Measurements from ENCODE around the gene PLXND1.

The PLXND1 gene

DNA sequence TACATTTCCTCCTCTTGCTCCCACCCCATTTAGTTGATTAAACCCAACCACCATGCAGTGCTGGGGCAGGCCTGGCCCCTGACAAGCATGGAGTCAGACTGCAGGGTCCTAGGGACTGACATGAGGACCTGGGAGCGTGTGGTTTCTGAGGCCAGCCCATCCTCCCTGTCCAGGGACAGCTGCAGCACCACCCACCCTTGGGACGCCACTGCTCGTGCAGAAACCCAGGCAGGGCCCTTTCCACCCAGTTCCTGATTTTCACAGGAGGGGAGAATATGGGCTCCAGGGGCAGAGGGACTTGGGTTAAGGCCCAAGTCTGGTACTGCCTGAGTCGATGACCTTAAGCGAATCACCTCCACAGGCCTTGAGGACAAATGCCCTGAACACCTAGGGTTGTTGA lies 23.7 kb downstream of the PLXND1 start:
- DNase-seq = no peak

DNA sequence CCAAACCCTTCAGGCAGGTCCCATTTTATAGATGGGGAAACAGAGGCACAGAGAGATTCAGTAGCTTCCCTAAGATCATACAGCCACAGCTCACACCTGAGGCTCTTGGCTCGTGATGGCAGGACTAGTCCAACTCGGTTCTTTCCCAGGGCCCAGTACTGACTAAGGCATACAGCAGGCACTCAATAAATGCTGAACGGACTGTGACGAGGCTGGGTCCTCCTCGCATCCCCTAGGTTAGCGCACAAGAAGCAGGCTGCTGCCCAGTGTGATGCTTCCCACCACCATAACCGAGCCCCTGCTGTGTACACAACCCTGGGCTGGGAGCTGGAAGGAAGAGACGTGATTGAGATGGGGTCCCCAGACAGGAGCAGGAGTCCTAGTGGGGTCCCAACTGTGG lies 24.9 kb downstream of the PLXND1 start:
- DNase-seq = no peak

DNA sequence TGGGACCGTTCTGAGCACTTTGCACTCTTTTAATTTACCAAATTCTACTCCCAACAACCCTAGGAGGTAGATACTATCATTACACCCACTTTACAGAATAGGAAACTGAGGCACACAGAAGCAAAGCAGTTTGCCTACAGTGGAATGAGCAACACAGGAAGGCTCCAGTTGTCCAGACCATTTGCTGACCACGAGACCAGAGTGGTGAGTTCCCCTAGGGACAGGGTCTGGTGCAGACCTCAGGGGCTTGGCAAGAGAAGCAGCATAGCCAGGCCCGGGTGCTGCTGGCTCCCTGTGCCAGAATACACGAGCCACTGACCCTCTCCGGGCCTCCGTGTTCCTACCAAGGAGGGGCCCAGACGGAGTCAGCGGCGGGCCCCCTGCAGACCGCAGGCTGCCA lies 26.5 kb downstream of the PLXND1 start:
- DNase-seq = no peak

DNA sequence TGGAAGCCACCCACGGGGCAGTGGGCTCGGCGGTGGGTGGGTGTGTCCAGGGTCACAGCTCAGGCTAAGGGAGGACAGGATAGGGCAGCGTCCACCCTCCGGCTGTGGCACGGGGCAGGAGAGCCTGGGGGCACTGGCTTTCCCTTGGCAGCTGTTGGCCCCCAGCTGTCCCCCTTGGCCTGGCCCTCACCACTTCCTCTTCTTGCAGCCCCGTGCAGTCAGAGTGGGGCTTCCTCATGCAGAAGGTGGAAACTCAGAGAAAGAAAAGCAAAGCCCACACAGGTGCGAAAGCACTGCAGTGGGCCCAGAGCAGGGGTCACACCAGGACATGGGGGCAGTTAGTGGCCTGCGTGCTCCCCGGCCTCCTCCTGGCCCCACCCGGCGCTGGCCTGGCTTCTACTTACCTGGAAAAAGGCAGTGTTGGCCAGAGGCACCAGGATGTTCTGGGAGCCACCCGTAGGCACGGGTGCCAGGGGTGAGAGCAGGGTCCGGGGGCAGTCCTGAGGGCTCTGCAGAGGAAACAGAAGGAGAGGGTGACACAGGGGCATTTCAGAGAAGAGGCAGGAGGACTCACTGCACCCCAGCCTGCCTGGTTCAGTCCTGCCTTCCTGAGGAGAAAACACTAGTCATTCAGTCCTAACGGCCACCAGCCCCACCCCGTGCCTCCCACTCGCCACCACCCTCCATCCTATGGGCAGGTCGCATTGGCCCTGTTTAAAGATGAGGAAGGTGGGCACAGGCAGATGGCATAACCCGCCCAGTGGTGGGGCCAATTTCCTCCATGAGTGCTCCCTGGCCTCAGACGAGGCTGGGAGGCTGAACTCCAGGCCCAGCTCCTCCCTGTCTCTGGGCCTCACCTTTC lies 28.3 kb downstream of the PLXND1 start:
- DNase-seq = no peak

DNA sequence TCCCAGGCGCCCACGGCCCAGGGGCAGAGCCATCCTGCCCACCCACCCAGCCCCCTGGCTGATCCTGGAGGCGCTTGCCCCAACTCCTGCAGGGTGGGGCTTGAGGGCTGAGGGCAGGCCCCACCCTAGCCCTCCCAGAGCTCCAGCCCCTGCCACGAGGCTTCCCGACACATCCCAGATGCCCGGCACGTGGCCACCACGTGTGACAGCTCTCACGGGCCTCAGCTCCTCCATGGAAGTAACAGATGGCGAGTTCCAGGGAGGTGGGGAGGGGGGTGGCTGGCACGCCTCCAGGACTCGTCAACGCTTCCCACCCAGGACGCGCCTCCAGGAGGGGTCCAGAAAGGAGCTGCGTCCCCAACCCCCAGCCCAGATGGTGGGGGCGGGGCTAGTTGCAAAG lies 29.1 kb downstream of the PLXND1 start:
- no peak for DNase-seq

DNA sequence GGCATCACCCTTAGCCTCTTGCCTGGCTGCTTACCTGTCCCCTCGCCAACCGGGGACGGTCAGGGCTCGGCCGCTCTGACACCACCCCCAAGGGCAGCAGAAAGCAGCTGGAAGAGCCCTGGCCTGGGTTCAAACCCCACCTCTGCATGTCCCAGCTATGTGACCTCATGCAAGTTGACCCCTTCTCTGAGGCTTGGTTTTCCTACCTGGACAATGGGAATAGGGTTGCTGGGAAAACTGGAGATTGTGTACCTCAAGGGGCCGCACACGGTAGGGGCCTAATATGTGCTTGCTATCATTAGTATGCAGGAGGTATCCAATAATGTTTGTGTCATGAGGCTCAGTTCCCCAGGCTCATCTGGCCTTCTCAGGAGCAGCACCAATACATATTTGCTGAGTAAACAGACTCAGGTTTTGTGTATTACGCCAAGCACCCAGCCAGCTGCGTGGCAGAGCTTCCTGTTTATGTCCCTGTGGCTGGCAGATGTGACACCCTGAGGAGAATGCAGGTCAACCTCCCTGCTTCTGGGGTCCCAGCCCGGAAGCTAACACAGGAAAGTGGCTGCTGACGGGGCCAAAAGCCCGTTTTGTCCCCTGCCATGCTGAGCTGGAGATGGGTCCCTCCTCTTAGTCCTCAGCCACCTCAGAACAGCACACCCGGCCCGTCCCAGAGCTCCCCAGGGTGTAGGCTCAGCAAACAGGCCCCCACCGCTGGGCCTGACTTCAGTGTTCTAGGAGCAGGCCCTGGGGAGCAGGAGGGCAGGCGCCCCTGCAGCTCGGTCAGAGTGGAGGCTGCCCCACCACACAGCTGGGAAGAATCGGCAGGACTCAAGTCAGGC lies 29.7 kb downstream of the PLXND1 start:
- no peak for DNase-seq

DNA sequence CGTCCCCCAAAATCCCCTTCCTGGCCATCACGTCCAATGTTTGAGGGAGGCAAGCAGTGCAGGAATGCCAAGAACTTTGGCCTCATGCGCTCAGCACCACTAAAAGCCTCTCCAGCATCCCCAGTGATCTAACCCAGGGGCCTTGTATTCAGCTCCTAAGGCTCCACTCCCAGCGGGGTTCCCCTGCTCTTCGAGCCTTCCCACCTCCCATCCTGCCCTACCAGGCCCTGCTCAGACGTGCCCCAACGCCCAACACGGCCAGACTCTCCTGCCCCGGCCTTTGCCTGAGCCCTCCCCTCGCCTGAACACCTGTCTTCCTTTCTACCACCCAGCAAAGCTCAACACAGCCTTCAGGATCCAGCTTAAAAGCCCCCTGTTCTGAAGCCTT lies 30.5 kb downstream of the PLXND1 start:
- no peak for DNase-seq

DNA sequence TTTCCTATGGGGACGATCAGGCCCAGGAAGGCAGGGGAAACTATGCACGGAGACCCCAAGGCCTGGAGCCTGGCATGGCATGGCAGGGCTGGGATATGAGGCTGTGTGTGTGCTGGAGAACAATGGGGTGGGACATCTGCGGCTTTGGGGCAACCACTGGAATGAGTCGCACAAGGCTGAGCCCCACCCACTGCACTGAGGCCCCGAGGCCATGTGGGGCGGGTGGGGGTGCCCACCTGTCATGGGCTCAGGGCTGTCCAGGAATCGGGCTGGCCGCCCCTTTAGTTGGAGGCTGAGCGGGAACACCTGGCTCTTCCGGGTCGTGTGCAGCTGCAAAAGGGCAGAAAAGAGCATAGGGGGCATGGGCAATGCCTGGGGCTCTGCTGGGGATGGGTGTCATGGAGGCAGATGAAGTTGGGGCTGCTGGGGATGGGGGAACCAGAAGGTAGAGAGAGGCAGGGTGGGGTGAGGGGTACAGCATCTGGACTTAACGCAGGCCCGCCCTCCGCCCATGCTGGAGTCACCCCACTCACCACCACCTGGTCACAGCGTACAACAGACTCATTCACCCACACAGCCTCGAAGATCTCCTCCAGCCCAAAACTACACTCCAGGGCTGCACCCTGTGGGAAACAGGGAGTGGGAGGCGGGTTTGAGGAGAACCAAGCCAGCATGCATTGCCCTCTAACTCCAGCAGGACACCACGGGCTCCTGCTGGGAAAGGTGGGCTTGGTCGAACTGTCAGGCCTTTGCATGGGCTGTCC lies 31.1 kb downstream of the PLXND1 start:
- no peak for DNase-seq

DNA sequence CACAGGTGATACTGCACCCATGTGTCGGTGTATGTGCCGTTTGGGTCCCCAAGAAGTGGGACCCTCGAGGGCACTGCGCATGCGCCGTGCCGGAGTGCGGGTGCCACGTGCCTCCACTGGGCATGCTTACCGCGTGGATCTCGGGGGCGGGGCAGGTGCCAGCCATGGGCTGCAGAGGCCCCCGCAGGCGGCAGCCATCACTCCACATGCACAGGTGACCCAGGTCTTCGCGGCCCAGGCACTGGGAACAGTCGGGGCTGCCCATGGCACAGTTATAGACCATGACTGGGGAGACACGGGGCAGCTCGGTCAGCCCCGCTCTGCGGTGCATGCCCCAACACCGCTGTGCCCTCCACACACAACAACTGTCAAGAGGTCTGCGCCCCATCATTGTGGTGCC lies 32.3 kb downstream of the PLXND1 start:
- no peak for DNase-seq

DNA sequence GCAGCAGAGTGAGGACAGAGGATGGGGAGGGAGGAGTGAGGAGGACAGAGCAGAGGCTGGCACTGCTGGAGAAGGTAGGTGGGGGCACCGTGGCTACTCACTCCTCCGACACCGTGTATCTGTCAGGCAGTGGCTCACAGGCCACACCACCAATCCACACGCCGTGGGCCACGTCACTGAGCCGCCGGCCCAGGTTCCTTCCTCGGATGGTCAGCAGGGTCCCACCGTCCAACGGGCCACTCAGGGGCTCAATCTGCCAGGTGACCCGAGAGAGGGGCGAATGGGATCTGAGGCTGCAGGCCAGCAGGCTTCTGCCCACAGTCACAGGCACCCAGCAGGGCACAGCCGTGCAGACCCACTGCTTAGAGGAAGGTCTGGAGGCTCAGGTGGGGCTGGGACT lies 33.0 kb downstream of the PLXND1 start:
- DNase-seq = no peak

DNA sequence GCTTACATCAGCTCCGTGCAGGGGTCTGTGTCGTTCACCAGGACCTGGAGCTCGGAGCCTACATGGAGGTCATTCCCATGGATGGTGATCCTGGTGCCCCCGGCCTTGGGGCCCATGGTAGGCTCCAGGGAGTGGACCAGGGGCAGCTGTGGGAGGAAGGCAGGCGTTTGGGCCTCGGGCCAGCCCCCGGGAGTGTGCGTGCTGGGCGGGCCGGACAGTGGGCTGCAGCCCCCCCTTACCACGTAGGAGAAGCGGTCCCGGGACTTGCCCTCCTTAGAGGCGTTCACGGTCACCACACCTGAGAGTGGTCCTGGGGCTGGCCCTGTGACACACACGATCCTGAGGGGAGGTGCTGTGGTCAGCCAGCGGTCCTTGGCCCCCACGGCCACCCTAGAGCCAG lies 33.9 kb downstream of the PLXND1 start:
- no peak for DNase-seq

DNA sequence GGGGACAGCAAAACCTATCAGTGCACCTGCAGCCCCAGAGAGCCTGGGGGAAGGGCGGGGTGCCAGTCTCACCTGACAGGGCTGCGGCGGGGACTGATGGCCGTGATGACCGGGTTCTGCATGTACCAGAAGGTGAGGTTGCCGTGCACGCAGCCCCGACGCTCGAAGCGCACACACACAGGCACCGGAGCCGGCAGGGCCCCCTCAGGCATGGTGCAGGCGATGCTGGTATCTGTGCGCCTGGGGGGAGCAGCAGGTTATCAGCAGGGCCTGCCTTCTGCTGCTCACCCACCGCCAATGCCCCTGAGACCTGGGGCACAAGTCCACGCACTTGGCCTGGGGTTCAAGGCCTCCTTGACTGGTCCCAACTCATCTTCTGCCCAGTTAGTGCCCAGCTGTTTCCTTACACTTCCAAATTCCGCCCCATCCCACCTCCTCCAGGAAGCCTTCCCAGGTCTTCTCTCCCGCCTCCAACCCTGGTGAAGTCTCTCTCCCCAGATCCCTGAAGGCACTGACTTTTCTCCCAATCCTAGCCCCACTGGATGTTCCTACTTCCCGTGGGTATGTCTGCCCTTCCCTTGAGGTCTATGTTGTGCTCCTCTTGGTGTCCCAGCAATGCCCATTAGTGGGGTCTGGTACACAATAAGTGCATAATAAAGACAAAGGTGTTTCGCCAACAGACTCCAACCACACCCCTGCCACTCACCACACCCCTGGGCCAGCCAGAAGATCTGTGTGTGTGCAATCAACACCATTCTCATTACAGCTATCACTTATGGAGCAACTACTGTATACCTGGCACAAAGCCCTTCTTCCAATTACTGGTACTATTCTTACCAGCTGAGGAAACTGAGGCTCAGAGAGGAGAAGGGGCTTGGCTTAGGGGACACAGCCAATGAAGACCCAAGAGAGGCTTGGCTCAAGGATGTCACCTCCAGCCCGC lies 34.6 kb downstream of the PLXND1 start:
- DNase-seq = no peak

DNA sequence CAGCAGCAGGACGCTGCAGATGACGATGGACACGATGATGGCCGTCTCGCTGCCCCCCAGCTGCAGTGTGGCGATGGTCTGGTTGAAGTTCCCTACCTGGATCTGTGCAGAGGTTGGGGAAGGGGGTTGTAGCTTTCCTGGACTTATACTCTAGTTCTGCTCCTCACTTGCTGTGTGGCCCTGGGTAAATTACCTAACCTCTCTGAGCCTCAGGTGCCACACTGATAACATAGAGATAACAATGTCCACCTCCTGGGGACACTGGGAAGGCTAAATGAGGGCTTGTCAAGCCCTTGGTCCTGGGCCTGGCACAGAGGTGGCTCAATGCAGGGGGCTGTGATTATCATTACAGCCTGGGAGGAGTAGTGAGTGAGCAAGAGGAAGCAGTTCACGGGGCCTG lies 36.6 kb downstream of the PLXND1 start:
- no peak for DNase-seq

DNA sequence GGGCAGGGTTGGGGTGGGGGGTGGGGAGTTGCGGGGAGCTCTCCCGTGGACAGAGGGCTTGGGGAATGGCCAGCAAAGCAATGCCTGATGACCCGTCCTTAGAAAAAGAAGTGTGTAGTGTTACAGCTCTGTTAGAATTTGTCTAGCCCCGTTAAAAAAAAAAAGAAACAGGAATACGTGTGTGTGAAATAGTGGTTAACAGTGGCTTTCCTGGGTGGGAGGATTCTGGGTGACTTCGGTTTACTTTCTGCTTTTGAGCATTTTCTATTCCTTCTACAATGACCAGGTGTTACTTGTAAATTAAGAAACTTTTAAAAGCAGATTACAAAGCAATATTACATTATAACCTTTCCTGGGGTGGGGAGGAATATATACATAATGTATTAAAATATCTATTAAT lies 38.5 kb downstream of the PLXND1 start:
- no peak for DNase-seq

DNA sequence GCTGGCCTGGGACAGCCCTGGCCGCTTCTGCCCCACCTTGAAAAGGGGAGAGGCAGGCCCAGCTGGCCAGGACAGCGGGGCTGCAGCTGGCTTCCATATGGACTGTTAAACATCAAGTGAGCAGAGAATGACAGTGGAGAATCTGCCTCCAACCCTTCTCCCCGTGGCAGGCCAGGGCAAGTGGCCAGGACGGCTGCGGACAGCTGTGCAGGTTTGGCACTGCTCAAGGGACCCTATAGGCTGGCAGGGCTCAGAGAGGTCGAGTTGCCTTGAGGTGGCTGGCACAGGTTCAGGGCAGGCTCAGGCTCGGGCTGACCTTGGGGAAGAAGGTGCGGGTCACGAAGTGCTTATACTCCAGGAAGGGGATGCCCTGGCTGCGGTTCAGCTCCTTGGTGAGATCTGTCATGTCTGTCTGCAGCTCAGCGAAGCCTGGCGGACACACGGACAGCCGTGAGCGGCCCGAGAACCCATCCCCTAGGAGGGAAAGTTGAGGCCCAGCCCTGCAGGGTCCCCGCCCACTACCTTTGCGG lies 39.2 kb downstream of the PLXND1 start:
- no peak for DNase-seq

DNA sequence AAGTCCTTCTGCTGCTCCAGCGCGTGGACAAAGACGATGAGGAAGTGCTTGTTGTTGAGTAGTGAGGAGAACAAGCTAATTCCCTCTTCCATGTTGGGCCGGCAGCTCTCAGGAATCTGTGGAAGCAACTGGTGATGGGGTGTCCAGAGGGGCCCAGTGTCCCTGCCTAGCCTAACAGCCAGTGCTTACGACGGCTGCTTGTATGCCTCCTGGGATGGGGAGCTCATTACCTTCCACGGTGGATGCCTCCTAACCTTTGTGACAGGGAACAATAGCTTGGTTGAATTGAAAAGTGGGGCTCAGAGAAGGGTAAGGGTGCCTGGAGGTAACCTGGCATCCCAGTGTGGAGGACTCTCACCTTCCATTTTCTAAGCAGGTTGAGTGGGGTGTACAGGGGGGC lies 40.6 kb downstream of the PLXND1 start:
- no peak for DNase-seq

DNA sequence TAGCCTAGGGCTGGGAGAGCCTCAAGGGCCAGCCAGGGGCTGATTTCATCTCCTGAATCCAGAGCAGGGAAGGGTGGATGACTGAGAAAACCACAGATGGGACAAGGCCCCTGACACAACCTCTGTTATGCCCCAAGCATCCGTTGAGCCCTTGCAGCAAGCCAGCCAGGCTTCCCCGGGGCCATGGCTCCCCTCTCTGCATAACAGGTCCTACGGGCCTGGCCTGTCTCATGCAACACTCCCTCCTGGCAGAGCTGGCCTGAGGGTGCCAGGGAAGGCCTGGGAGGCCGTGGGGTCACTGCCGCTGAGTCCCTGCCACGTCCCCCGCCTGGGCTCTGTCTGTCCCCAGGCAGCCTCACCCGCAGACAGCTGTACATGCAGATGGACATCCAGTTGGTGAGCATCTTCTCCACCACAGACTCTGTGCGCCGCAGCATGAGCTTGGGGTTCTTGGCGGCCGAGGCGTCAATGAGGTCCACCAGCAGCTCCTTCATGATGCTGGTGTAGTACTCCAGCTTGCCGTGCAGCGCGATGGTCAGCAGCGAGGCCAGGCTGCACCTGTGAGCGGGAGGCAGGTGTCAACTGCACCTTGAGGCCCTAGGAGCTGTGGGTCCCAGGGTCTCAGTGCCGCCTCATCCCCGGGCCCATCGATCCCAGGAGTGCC lies 41.4 kb downstream of the PLXND1 start:
- DNase-seq = no peak

DNA sequence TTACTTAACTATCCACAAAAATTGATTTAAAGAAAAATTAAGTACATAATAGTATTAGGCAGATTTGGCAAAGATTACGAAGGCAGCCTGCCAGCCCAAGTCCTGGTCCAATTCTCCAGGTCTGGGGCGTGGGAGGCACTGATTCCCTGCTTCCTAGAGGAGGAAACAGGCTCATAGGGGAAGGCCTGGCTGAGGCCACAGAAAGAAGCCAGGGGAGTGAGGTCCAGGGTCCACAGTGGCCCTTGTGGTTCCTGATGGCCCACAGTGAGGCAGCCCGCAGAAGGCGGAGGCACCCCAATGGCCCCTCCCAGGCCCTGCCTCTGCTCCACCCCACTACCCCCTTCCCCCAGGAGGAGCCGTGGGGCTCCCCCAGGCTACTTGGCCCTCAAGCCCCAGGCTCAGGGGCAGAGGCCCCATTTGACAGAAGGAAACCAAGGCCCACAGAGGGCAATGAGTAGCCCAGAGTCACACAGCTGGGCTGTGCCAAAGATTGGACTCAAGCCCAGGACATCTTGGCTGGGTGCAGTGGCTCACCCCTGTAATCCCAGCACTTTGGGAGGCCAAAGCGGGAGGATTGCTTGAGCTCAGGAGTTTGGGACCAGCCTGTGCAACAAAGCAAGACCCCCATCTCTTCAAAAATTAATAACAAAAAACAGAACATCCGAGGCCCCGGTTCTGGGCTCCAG lies 42.5 kb downstream of the PLXND1 start:
- DNase-seq = no peak

DNA sequence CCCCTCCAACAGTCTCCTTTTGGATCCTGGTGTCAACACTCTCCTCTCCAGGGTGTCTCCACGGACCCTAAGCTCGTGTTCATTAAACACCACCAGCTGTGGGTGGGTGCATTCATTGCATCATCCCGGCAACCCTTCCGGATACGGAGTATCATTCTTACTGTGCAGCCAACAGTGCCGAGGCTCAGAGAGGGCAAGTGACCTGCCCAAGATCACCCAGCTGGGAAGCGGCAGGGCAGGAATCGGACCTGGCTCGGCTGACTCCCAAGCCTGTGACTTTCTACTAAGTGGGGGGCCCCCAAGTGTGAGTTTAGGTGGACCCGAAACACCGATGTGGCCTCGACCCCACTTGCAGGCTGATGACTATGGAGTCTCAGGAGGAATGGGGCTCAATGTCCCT lies 43.1 kb downstream of the PLXND1 start:
- no peak for DNase-seq

DNA sequence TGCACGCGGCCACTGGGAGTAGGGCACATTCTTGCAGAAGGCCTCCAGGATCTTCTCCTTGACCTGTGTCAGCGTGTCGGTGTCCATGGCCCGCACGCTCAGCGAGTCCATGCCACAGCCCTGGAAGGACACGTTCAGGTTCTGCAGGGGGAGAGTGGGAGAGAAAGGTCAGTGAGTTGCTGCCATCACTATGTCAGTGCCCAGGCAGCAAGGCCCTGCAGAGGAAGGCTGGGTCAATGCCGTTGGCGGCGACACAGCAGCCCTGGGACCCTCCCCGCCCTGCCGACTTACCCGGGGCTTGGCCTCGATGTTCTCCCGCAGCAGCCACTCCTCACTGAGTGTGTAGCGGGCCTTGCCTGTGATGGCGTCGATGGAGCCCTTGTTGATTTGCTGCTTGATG lies 43.7 kb downstream of the PLXND1 start:
- DNase-seq = no peak

Data from midbrain (tissue), 1 donor.